Right lobe of liver (tissue), 6 donors: ENCODE results near the gene TENT4B. TPM values are rescaled to one million over a fixed set of nuclear protein-coding genes. Genes with fewer than 3 reads are reported as not detected.

Experiments used
- ATAC-seq, 4 donors: fragments of 200-7000 bp; cut with Tn5 transposase; one replicate each; pipeline ENCODE4 v1.9.1; 2020; ENCODE audit warnings: mild to moderate bottlenecking in 4 of 4, moderate library complexity in 4 of 4
- DNase-seq, 3 donors: peaks; one replicate each; pipeline ENCODE4 v3.0.0-alpha.2; 2020
- H3K27ac ChIP-seq, 3 donors: fragments of 200-600 bp; one replicate each; pipeline ENCODE4 v1.8.0; 2022
- H3K27me3 ChIP-seq, 2 donors: fragments of 200-600 bp; one replicate each; pipeline ENCODE4 v1.8.0; 2022
- H3K36me3 ChIP-seq, 4 donors: fragments of 200-600 bp; sonication (generic) in 1 of 4; one replicate each; pipeline versions ENCODE4 v1.5.1 to v1.8.0; 2017 to 2022; ENCODE audit warnings: control low read depth in 1 of 4
- H3K4me1 ChIP-seq, 4 donors: fragments of 200-600 bp; sonication (generic) in 1 of 4; one replicate each; pipeline versions ENCODE4 v1.5.1 to v1.8.0; 2017 to 2022; ENCODE audit warnings: control low read depth in 1 of 4
- H3K4me3 ChIP-seq, 3 donors: fragments of 200-600 bp; one replicate each; pipeline ENCODE4 v1.8.0; 2022
- H3K9me3 ChIP-seq, 4 donors: fragments of 200-600 bp; sonication (generic) in 1 of 4; one replicate each; pipeline versions ENCODE4 v1.5.1 to v1.8.0; 2017 to 2022; ENCODE audit warnings: control low read depth in 1 of 4
- CTCF ChIP-seq, 4 donors: fragments of 200-600 bp in 3 of 4; fragments of 450-650 bp in 1 of 4; IDR thresholded peaks; one replicate each; pipeline versions ENCODE4 v1.5.1 to v1.8.0; 2016 to 2022; ENCODE audit warnings: antibody characterized with exemption in 4 of 4, mild to moderate bottlenecking in 2 of 4
- POLR2A ChIP-seq: fragments of 450-650 bp; IDR thresholded peaks from one replicate; pipeline ENCODE4 v1.6.1; 2017; ENCODE audit warnings: antibody characterized with exemption, mild to moderate bottlenecking
- WGBS: methylation state at CpG from one replicate; pipeline ENCODE4 v1.1.6; 2018; ENCODE audit warnings: low coverage, low lambda C conversion rate; ENCODE audit not compliant: insufficient coverage; ENCODE audit errors: missing lambda C conversion rate; 5-methylcytosine and 5-hydroxymethylcytosine counted together
- intact Hi-C, 2 donors: fragments of 100-400 bp; cut with DNase I; formaldehyde crosslinking; loops; one replicate each; pipeline versions ENCODE4 v1.11.2 to v1.14.1; 2022
- total RNA-seq, 6 experiments: library from RNA; depleted of rRNA in 2 of 6; stranded (reverse); fragments of >200 nt in 2 of 6; fragmentation: NEBNext Ultra II Directional in 3 of 6; extraction: Animal tissue kit (Norgen Biotek cat#: 25700) in 3 of 6; gene quantifications; one replicate each; pipeline versions ENCODE4 v1.1.0 to v1.2.4, GENCODE V29; 2016 to 2023
- donor health status: DM: no; HTN: yes; CAD: no.
- donor health status: DM: no; HTN: no; CAD: no.
- donor health status: DM: no; HTN: no; CAD: no.
- donor health status: DM: no; HTN: yes; CAD: no.
- donor health status: DM: no; HTN: yes; CAD: no.

TENT4B gene
- total RNA-seq, 6 experiments from 2014 or later = 7.2 to 13.2 (median 9.3) TPM

GRCh38 chr16:50247123-50247905 lies 94.2 kb downstream of the TENT4B start:
- TF ChIP-seq POLR2A (no peak), CTCF (IDR thresholded peaks at IDR 0.05) (no peak)
- WGBS = 91% methylated on average over 6 of the region's 12 CpGs
- no peak overlapping the region for H3K4me3 ChIP-seq
- H3K36me3 ChIP-seq = no peaks in the 10 kb centered on the region
- H3K9me3 ChIP-seq = no peaks in the 10 kb centered on the region
- ATAC-seq (no peak), DNase-seq (no peak)
- H3K4me1 ChIP-seq = no peaks in the 10 kb centered on the region
- H3K27ac ChIP-seq = no peak overlapping the region
- intact Hi-C loops = no loop called here
- no peaks in the 10 kb centered on the region for H3K27me3 ChIP-seq

GRCh38 chr16:50247906-50248608 lies 95.0 kb downstream of the TENT4B start:
- H3K4me1 ChIP-seq = no peaks in the 10 kb centered on the region
- no peak overlapping the region for H3K27ac ChIP-seq
- H3K36me3 ChIP-seq = no peaks in the 10 kb centered on the region
- DNase-seq = no peak
- no peaks in the 10 kb centered on the region for H3K9me3 ChIP-seq
- H3K27me3 ChIP-seq = no peaks in the 10 kb centered on the region
- no peak for ATAC-seq
- intact Hi-C loops = no loop called here
- TF ChIP-seq POLR2A = no peak
- TF ChIP-seq CTCF (IDR thresholded peaks at IDR 0.05) = no peak
- H3K4me3 ChIP-seq = no peak overlapping the region
- WGBS = 96% methylated on average over 9 of the region's 13 CpGs

GRCh38 chr16:50248845-50249244 lies 95.7 kb downstream of the TENT4B start:
- intact Hi-C loops = no loop called here
- Histone ChIP-seq H3K9me3 (no peaks in the 10 kb centered on the region), H3K4me3 (no peak overlapping the region), H3K36me3 (no peaks in the 10 kb centered on the region), H3K27me3 (no peaks in the 10 kb centered on the region), H3K4me1 (no peaks in the 10 kb centered on the region), H3K27ac (no peak overlapping the region)
- TF ChIP-seq CTCF (IDR thresholded peaks at IDR 0.05) (no peak), POLR2A (no peak)
- WGBS = 81% methylated on average over 4 of the region's 8 CpGs
- no peak for DNase-seq
- ATAC-seq = no peak

GRCh38 chr16:50251375-50252081 lies 98.4 kb downstream of the TENT4B start:
- no peaks in the 10 kb centered on the region for H3K36me3 ChIP-seq
- intact Hi-C loops = no loop called here
- WGBS = 72% methylated on average over 10 of the region's 15 CpGs
- H3K27me3 ChIP-seq = no peaks in the 10 kb centered on the region
- no peak overlapping the region for H3K27ac ChIP-seq
- H3K4me1 ChIP-seq = no peaks in the 10 kb centered on the region
- TF ChIP-seq POLR2A = no peak
- no peak for TF ChIP-seq CTCF (IDR thresholded peaks at IDR 0.05)
- no peak for ATAC-seq
- DNase-seq = no peak
- H3K9me3 ChIP-seq = no peaks in the 10 kb centered on the region
- no peak overlapping the region for H3K4me3 ChIP-seq
